ENCODE data around the gene SEC14L1.
"Not testable (repeated sequence)": the region's sequence is repeated elsewhere in the genome, so short reads cannot be mapped to it uniquely, and the experiment has no call there.

The SEC14L1 gene

DNA sequence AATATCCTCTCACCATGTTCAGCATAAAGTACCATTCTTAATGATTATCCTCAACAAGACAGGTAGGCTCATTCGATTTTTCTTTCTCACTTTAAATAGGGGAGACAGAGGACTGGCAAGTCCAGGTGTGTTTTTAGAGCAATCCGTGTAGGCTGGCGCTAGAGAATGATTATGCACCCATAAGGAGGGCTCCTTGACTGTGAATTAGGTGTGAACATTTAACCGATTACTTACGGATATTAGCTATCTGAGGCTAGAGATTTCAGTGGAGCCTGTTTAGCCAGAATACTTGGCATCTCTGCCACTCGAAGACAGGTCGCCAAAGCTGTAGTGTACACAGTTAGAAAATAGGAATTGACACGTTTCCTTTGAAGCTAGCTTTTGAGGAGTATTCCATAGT is 1.9 kb downstream of the SEC14L1 start:
- no peak for DNase-seq (ENCODE audit: low spot score)

DNA sequence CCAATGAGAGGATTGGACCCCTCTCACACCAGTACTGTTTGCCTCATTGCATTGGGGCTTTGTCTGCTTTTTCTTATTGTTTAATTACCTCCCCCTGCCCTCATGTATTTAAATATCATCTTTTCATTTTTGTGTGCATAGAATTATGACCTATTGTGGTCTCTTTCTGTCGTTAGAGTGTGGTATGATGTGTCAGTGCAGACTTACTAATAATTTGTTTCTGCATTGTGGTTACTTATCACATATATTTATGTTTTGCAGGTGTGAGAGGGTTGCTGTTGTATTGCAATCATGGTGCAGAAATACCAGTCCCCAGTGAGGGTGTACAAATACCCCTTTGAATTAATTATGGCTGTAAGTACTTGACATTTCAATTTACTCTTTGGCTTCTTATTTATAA is 2.5 kb downstream of the SEC14L1 start:
- no peak for DNase-seq (ENCODE audit: low spot score)

DNA sequence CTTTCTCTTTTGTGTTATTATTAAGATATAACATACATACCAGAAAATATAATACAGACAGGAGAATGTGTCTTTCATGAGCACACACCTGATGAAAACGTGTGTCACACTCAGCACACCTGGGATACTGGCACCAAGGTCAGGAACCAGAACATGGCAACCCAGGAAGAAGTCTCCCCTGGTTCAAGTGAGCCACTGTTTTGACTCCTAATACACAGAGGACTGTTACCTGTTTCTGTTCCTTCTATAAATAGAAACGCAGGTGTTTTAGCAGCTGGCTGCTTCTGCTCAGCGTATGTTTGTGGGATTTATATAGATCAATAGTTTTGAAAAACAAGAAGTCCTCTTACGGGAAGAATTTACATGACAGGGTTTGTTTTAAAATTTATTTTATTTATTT is 3.5 kb downstream of the SEC14L1 start:
- DNase-seq (ENCODE audit: low spot score): no peak

GRCh38 chr17:77145224-77145611 is 4.4 kb downstream of the SEC14L1 start:
- no peak for DNase-seq (ENCODE audit: low spot score)

- no peak for DNase-seq (ENCODE audit: low spot score)
Measured at GRCh38 chr17:77145612-77146245, 5.0 kb downstream of the SEC14L1 start.

- no peak for DNase-seq (ENCODE audit: low spot score)
Measured at GRCh38 chr17:77146246-77146632, 5.5 kb downstream of the SEC14L1 start.

DNA sequence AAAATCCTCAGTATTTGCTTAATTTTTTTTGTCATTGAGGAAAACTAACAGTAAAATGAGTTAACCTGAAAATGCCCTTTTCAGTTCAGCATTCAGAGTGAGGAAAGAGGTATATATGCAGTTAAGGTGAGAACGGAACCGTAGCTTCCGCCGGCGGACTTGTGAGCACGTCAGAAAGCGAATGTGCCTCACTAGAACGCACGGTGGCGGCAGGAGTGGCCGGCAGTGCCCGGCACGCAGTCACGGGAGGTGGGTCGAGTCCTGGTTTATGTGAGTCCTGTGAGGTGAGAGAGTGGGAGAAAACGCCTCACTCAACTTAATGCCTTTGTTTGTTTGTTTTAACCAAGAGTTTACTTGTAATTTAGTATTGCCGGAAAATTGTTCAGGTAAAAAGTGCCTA is 6.1 kb downstream of the SEC14L1 start:
- DNase-seq (ENCODE audit: low spot score): no peak

GRCh38 chr17:77147357-77147801 is 6.6 kb downstream of the SEC14L1 start:
- DNase-seq (ENCODE audit: low spot score): no peak

GRCh38 chr17:77148077-77148939 is 7.5 kb downstream of the SEC14L1 start:
- no peak for DNase-seq (ENCODE audit: low spot score)

DNA sequence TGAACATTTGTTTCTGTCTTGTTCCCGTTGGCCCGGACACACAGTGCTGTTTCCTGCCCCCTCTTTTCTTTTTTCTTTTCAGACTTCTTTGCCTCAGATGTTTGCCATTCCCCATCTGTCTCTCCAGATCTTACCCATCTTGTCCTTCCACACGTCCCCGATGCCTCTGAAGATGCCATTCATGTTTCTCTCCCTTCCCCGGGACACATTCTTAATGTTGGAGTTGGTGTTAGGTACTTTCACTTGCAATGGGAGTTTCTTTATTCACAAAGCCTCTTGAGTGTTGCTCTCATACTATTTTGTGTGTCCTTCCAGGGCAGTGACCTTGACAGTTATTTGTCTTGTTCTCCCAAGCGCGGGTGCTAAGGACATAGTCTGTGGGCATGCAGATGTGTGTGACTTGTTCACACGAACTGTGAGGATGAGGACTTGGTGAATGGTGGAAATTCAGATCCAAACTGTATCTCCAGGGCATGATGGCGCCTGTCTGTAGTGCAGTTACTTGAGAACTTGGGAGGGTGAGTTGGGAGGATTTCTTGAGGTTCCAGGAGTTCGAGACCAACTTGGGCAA is 8.3 kb downstream of the SEC14L1 start:
- DNase-seq (ENCODE audit: low spot score): no peak

GRCh38 chr17:77150196-77150595 is 9.4 kb downstream of the SEC14L1 start:
- DNase-seq (ENCODE audit: low spot score): no peak

- DNase-seq (ENCODE audit: low spot score): no peak
Measured at GRCh38 chr17:77151186-77151585, 10.4 kb downstream of the SEC14L1 start.

GRCh38 chr17:77152056-77152455 is 11.3 kb downstream of the SEC14L1 start:
- not testable (repeated sequence) for DNase-seq (ENCODE audit: low spot score)

DNA sequence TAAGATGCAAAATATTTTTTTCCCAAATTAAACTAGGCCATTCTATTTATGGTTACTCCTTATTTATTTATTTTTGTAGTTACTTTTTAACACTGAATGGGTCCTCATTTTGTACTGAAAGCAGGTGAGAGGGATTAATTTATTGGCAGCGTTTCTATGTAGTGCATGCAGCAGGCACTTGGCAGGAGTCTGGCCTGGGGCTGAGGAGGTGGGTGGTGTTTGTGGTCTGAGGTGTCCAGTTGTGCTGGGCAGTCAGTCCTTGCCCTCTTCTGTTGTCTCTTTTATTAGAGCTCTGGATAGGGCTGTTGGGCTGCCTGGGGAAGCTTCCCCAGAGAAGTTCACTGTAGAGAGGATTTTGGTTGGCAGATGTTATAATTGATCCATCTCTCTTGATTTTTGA is 12.7 kb downstream of the SEC14L1 start:
- DNase-seq (ENCODE audit: low spot score): no peak

DNA sequence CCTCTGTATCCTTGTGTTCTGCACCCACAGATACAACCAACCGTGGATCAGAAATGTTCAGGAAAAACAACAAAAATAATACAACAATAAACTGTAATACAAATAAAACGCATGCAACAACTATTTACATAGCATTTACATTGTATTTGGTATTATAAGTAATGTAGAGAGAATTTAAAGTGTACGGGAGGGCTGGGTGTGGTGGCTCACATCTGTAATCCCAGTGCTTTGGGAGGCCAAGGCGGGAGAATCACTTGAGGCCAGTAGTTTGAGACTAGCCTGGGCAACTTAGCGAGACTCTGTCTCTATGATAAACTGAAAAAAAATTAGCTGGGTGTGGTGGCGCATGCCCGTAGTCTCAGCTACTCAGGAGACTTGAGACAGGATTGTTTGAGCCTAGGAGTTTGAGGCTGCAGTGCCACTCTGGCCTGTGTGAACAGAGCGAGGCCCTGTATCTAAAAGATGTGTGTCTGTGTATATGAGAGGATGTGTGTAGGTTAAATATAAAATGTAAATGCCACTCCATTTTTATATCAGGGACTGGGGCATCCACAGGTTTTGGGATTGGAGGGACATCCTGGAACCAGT is 13.3 kb downstream of the SEC14L1 start:
- DNase-seq (ENCODE audit: low spot score): no peak

DNA sequence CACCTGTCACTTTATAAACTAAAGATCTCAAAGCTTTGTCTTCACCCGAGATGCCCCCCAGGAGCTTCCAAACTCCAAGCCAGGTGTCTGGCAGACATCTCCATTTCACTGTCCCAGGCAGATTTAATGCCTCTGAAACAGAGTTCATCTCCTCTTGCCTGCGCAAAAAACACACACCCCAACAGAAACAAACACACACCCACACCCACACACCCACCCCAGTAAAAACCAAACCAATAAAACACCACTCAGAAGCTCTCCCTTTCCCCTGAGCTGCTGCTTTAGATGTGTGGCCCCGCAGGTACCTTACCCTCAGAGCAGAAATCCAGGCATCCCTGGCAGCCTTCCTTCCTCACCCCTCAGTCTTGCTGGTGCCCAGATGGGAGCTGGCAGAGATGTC is 14.4 kb downstream of the SEC14L1 start:
- no peak for DNase-seq (ENCODE audit: low spot score)

DNA sequence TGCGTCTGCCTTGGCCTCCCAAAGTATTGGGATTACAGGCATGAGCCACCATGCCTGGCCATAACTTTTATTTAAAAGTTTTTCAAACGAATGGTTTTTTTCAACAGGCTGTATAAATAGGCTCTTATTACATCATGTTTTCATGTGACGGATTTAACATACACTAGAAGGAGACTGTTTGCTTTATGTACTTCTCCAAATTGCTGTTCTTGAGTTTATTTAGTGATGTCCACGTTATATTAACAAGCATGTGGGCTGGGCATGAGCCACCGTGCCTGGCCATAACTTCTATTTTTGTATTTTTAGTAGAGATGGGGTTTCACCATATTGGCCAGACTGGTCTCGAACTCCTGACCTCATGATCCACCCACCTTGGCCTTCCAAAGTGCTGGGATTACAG is 17.0 kb downstream of the SEC14L1 start:
- DNase-seq (ENCODE audit: low spot score): not testable (repeated sequence)

DNA sequence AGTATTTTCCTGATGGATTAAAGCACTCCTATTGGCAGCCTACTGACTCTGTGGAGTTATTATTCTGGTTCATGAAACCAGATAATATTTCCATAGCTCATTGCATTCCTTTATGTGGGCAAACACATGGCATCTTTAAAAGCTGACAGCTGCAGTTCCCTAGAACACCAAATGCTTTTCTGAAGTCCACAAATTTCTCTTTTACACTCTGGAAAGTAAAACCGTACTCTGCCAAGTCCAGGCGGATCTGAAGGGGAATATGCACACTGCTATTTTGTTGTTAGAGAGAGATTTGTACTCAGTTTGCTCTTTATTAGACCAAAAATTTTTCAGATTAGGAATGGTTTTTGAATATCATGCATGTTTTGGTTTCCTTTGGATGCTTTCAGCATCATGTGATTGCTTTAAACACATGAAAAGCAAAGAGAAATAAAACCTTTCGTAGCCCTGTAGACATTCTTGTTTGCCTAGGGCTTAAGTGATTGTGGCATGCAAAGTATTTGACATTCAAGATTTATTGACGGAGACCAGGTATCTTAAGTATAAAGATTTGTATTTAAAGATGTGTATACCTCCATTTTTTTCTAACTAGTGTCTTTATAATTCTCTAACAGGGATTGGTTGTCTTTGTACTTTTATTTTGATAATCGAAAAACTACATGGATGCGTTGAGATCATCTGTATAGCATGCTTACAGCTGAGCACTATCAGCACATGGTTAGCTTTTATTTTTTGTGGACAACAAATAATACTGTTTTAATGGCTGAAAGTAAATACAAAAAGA is 19.5 kb downstream of the SEC14L1 start:
- DNase-seq (ENCODE audit: low spot score): no peak

DNA sequence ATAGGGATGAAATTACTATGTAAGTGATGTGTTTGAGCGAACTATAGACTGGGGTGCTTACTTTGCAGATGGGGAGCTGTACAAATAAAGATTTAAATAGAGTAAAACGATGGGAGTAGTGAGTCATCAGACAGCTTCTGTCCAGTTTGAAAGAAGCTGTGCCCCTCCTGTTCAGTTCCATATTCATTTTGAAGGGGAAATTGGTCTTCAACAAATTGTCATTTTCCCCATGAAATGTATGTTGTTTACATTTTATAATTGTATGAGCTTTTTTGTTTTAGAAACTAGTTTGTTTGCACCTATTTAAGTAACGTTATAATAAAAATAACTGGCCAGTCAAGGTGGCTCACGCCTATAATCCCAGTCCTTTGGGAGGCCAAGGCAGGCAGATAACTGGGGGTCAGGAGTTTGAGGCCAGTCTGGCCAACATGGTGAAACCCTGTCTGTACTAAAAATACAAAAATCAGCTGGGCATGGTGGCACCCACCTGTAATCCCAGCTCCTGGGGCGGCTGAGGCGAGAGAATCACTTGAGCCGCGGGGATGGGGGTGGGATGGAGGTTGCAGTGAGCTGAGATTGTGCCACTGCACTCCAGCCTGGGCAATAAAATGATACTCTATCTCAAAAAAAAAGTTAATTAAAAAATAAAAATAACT is 20.2 kb downstream of the SEC14L1 start:
- no peak for DNase-seq (ENCODE audit: low spot score)

- no peak for DNase-seq (ENCODE audit: low spot score)
Measured at GRCh38 chr17:77161953-77162352, 21.2 kb downstream of the SEC14L1 start.

DNA sequence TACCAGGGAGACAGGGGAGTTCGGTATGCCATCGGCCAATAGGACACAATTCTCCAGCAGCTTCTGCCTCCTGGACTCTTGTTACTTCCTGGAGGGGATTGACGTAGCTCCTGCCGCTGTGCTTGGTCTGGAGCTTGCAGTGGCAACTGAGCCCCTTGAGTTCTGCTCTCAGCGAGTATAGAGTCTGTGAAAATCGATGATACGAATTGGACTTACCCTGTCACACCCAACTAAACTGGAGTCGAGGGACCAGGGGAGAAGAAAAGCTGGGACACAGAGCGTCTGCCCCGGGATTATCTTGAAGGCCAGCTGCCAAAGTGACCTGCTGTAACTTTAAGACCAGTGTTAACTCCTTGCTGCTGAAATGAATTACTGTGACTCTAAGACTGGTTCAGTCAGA is 22.2 kb downstream of the SEC14L1 start:
- DNase-seq (ENCODE audit: low spot score): no peak

Measured in ecto neural progenitor cell (in vitro differentiated cells).